OCI-LY1 (cell line): ENCODE data around the gene PAPPA.

Experiments
- EZH2 ChIP-seq: fragments of 200-600 bp; sonication (generic), shearing (Covaris generic); IDR thresholded peaks from 2 replicates; pipeline ENCODE4 v1.8.0; 2017; ENCODE audit warnings: borderline replicate concordance, mixed run types, mild to moderate bottlenecking, antibody characterized with exemption, low read length, moderate library complexity, mixed read lengths
- TF ChIP-seq, protein P1 (sequence below): fragments of 200-600 bp; sonication (generic), shearing (Covaris generic); IDR thresholded peaks from 2 replicates; pipeline ENCODE4 v1.5.1; 2017; ENCODE audit warnings: mild to moderate bottlenecking, antibody characterized with exemption, low read length, moderate library complexity, mixed read lengths

DNA sequence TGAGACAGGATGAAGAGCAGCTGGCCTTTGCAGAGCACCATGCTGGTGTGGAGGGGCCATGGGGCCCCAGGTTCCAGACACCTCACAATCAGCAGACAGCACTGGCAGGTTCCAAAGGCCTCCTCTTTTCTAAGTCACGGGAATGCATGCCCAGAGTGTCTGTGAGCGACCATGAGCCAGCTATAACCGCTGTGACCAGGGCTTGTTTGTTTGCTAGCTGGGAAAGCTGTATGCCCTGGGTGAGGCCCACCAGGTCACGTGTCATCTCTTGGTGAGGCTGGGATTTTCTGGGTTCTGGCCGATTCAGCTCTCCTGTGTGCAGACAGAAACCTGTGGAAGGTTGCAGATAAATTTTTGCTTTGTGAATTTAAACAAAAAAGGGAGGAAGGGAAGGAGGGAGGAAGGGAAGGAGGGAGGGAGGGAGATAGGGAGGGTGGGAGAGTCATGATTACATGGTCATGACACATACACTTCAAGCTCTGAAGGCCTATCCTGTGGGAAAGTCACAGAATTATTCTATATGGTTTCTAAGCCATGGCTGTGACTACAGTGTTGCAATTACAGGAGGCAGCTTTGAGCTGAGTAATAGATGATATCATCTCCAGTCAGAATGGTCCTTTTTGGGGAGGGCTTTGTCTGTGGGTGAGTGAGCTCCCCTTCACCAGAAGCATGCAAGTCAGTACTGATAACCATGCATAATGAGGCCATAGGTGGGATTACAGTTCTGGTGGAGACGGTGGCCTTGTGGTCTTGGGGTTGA lies 37.2 kb downstream of the PAPPA start:
- TF ChIP-seq, protein P1, sequence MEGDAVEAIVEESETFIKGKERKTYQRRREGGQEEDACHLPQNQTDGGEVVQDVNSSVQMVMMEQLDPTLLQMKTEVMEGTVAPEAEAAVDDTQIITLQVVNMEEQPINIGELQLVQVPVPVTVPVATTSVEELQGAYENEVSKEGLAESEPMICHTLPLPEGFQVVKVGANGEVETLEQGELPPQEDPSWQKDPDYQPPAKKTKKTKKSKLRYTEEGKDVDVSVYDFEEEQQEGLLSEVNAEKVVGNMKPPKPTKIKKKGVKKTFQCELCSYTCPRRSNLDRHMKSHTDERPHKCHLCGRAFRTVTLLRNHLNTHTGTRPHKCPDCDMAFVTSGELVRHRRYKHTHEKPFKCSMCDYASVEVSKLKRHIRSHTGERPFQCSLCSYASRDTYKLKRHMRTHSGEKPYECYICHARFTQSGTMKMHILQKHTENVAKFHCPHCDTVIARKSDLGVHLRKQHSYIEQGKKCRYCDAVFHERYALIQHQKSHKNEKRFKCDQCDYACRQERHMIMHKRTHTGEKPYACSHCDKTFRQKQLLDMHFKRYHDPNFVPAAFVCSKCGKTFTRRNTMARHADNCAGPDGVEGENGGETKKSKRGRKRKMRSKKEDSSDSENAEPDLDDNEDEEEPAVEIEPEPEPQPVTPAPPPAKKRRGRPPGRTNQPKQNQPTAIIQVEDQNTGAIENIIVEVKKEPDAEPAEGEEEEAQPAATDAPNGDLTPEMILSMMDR = no peak
- no peak for TF ChIP-seq EZH2
